GM06990 (cell line): Measurements from ENCODE around the gene ANKRD13D.

ENCODE experiments used
- DNase-seq: peaks from one replicate; pipeline ENCODE4 v3.0.0-alpha.2; 2011; ENCODE audit not compliant: insufficient read length; ENCODE audit errors: extremely low read depth
- H3K27me3 ChIP-seq: replicated peaks from 2 replicates; pipeline ENCODE4 v1.6.0; 2011; ENCODE audit warnings: low read length; ENCODE audit not compliant: control insufficient read depth, insufficient read depth
- H3K36me3 ChIP-seq: 2 replicates; pipeline ENCODE4 v1.5.1; 2011; ENCODE audit warnings: low read length; ENCODE audit not compliant: control insufficient read depth, insufficient read depth
- H3K4me3 ChIP-seq: replicated peaks from 2 replicates; pipeline ENCODE4 v1.5.1; 2011; ENCODE audit warnings: low read depth, mild to moderate bottlenecking, control low read depth, low read length
- CTCF ChIP-seq: IDR thresholded peaks from 2 replicates; pipeline ENCODE4 v1.5.1; 2011; ENCODE audit warnings: low read length, control low read depth, mild to moderate bottlenecking, inconsistent platforms; ENCODE audit not compliant: insufficient read depth, poor library complexity, severe bottlenecking

The ANKRD13D gene

GRCh38 chr11:67275606-67276409 is 13.3 kb upstream of the ANKRD13D start:
- Histone ChIP-seq H3K36me3 (peaks cover 33% of the 10 kb centered on the region), H3K27me3 (no peaks in the 10 kb centered on the region), H3K4me3 (no peak overlapping the region)
- no peak for TF ChIP-seq CTCF
- no peak for DNase-seq

DNA sequence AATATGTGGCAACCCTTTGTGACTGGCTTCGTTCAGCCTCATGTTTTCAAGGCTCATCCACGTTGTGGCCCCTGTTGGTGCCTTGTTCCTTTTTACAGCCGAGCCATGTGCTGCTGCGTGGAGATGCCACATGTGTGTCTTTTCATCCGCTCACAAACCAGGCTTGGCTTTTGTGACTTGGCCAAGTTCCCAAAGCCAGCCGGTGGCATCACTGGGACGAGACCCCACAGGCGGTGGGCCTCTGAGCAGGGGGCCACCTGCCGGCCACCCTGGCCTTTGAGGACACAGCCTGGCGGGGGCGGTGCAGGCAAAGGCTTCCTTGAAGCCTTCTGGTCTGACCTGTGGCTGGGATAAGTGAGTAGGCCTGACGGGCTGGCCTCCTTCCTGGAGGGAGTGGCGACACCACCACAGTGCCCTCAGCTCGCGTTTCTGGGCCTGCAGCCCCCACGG is 12.3 kb upstream of the ANKRD13D start:
- Histone ChIP-seq H3K36me3 (peaks cover 42% of the 10 kb centered on the region), H3K27me3 (no peaks in the 10 kb centered on the region), H3K4me3 (peak overlapping the region; percentile 45)
- peak; percentile 69 for DNase-seq
- peak; percentile 49 for TF ChIP-seq CTCF

- Histone ChIP-seq H3K36me3 (peaks cover 45% of the 10 kb centered on the region), H3K4me3 (peak overlapping the region; percentile 45), H3K27me3 (no peaks in the 10 kb centered on the region)
- no peak for TF ChIP-seq CTCF
- peak; percentile 92 for DNase-seq
Measured at GRCh38 chr11:67277231-67277961, 11.7 kb upstream of the ANKRD13D start.

DNA sequence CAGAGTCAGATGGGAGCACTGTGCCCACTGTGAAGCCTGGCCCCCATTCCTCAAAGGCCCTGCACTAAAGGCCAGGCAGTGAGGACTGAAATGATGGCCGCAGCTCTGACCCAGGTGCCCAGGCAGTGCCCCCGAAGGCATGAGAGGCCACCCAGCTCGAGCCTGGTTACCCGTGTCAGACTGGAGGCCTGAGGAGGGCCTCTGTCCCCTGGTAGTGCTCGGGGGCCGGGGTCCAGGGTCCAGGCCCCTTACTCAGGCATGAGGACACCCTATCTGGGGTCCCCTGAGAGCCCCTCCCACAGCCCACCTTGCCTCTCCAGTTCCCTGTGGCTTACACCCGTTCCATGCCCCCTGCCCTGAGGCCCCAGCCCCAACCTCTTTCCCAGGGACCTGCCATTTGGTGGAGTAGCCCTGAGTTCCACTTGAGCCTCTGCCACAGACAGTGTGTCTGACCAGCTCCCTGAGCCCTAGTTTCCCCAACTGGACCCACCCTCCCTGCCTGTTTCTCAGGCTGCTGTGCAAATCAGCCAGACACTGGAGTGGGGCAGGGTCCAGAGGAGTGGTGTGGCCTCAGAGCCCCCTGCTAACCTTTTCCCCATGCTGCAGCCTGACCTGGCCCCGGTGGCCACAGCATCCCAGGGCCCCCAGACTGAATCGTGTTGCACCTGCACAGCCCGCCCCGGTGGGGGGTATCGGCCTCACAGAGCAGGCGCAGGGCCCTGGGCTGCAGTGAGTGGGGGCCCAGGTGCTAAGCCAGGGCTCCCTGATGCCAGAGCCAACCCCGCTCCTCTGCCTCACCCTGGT is 10.8 kb upstream of the ANKRD13D start:
- peaks cover 47% of the 10 kb centered on the region for H3K36me3 ChIP-seq
- DNase-seq = peak; percentile 1
- peak overlapping the region; percentile 40 for H3K4me3 ChIP-seq
- TF ChIP-seq CTCF = no peak
- no peaks in the 10 kb centered on the region for H3K27me3 ChIP-seq

- no peak for DNase-seq
- H3K4me3 ChIP-seq = no peak overlapping the region
- H3K27me3 ChIP-seq = no peaks in the 10 kb centered on the region
- TF ChIP-seq CTCF = no peak
- peaks cover 54% of the 10 kb centered on the region for H3K36me3 ChIP-seq
Measured at GRCh38 chr11:67278939-67279588, 10.0 kb upstream of the ANKRD13D start.
